Astrocyte (in vitro differentiated cells and primary cell): ENCODE data around the gene LGALS1. TPM values are rescaled to one million over a fixed set of nuclear protein-coding genes. Genes with fewer than 3 reads are reported as not detected.

ENCODE experiments used
- DNase-seq: peaks from one replicate; pipeline ENCODE4 v3.0.0-alpha.2; 2010; ENCODE audit warnings: low read depth
- FAIRE-seq: peaks from 2 replicates; lab custom pipeline; 2011; peaks lifted over from hg19 to GRCh38; lab: Jason Lieb, UNC
- H2AFZ ChIP-seq: 2 replicates; pipeline ENCODE4 v1.6.0; 2012; ENCODE audit warnings: low read depth, low read length, inconsistent platforms
- H3K27ac ChIP-seq: 2 replicates; pipeline ENCODE4 v1.5.1; 2011; ENCODE audit warnings: low read depth, low read length, inconsistent platforms
- H3K27me3 ChIP-seq: 2 replicates; pipeline ENCODE4 v1.6.0; 2011; ENCODE audit warnings: low read length, inconsistent platforms; ENCODE audit not compliant: insufficient read depth
- H3K36me3 ChIP-seq: 2 replicates; pipeline ENCODE4 v1.5.1; 2011; ENCODE audit warnings: low read length, inconsistent platforms; ENCODE audit not compliant: insufficient read depth
- H3K4me1 ChIP-seq: 2 replicates; pipeline ENCODE4 v1.5.1; 2011; ENCODE audit warnings: low read length, inconsistent platforms; ENCODE audit not compliant: insufficient read depth
- H3K4me2 ChIP-seq: 2 replicates; pipeline ENCODE4 v1.6.0; 2012; ENCODE audit warnings: low read length, inconsistent platforms
- H3K4me3 ChIP-seq: 2 replicates; pipeline ENCODE4 v1.5.1; 2011; ENCODE audit warnings: low read depth, mild to moderate bottlenecking, low read length, inconsistent platforms; ENCODE audit not compliant: insufficient read depth
- H3K79me2 ChIP-seq: 2 replicates; pipeline ENCODE4 v1.6.0; 2012; ENCODE audit warnings: mild to moderate bottlenecking, low read length, inconsistent platforms; ENCODE audit not compliant: insufficient read depth
- H3K9ac ChIP-seq: 2 replicates; pipeline ENCODE4 v1.6.0; 2012; ENCODE audit warnings: mild to moderate bottlenecking, low read length, inconsistent platforms
- H3K9me3 ChIP-seq: 2 replicates; pipeline ENCODE4 v1.5.1; 2012; ENCODE audit warnings: low read depth, mild to moderate bottlenecking, low read length, inconsistent platforms; ENCODE audit not compliant: insufficient read depth
- H4K20me1 ChIP-seq: 2 replicates; pipeline ENCODE4 v1.6.0; 2012; ENCODE audit warnings: low read length, inconsistent platforms; ENCODE audit not compliant: insufficient read depth
- H3K27ac Mint-ChIP-seq: one replicate; pipeline ENCODE4 v1.8.0; 2021; ENCODE audit warnings: mild to moderate bottlenecking, mixed read lengths; ENCODE audit not compliant: unreplicated experiment
- H3K27me3 Mint-ChIP-seq: one replicate; pipeline ENCODE4 v1.8.0; 2021; ENCODE audit warnings: low read depth, mixed read lengths; ENCODE audit not compliant: unreplicated experiment
- H3K36me3 Mint-ChIP-seq: one replicate; pipeline ENCODE4 v1.8.0; 2021; ENCODE audit warnings: low read depth, mixed read lengths; ENCODE audit not compliant: unreplicated experiment
- H3K4me1 Mint-ChIP-seq: one replicate; pipeline ENCODE4 v1.8.0; 2021; ENCODE audit warnings: low read depth, mixed read lengths; ENCODE audit not compliant: unreplicated experiment
- H3K4me3 Mint-ChIP-seq: one replicate; pipeline ENCODE4 v1.8.0; 2021; ENCODE audit warnings: mild to moderate bottlenecking, moderate library complexity, mixed read lengths; ENCODE audit not compliant: unreplicated experiment
- H3K9me3 Mint-ChIP-seq: one replicate; pipeline ENCODE4 v1.8.0; 2021; ENCODE audit warnings: mild to moderate bottlenecking, mixed read lengths; ENCODE audit not compliant: unreplicated experiment
- CTCF ChIP-seq: IDR thresholded peaks from 2 replicates; pipeline ENCODE4 v1.5.1; 2011; ENCODE audit warnings: low read depth, mild to moderate bottlenecking, inconsistent platforms, low read length, moderate library complexity; ENCODE audit not compliant: insufficient read depth
- EZH2 ChIP-seq: IDR thresholded peaks from 2 replicates; pipeline ENCODE4 v1.6.1; 2012; ENCODE audit warnings: mild to moderate bottlenecking, low read length, inconsistent platforms; ENCODE audit not compliant: insufficient read depth
- total RNA-seq: library from RNA; stranded (reverse); gene quantifications from 2 replicates; pipeline ENCODE4 v1.2.1, GENCODE V29; 2021

The LGALS1 gene
- total RNA-seq, 1 donor from 2014 or later = 240 TPM

GRCh38 chr22:37627545-37627944 lies 47.9 kb upstream of the LGALS1 start:
- DNase-seq (no peak), FAIRE-seq (no peak)
- Histone ChIP-seq H3K27ac (no peak overlapping the region), H3K9me3 (no peaks in the 10 kb centered on the region), H3K9ac (no peak overlapping the region), H3K4me1 (no peaks in the 10 kb centered on the region), H3K27me3 (no peaks in the 10 kb centered on the region), H4K20me1 (peaks cover 3% of the 10 kb centered on the region), H2AFZ (no peak overlapping the region), H3K79me2 (no peaks in the 10 kb centered on the region), H3K4me2 (no peak overlapping the region), H3K36me3 (no peaks in the 10 kb centered on the region), H3K4me3 (no peak overlapping the region)
- H3K4me3 Mint-ChIP-seq = no peak overlapping the region
- H3K27me3 Mint-ChIP-seq = no peaks in the 10 kb centered on the region
- H3K36me3 Mint-ChIP-seq = peaks cover 5% of the 10 kb centered on the region
- H3K9me3 Mint-ChIP-seq = no peaks in the 10 kb centered on the region
- no peak for TF ChIP-seq EZH2
- no peak for TF ChIP-seq CTCF
- H3K4me1 Mint-ChIP-seq = peaks cover 8% of the 10 kb centered on the region
- H3K27ac Mint-ChIP-seq = no peak overlapping the region

GRCh38 chr22:37628830-37629229 lies 46.6 kb upstream of the LGALS1 start:
- no peak overlapping the region for H3K4me2 ChIP-seq
- no peak overlapping the region for H3K27ac ChIP-seq
- no peaks in the 10 kb centered on the region for H3K36me3 ChIP-seq
- H3K4me3 Mint-ChIP-seq = no peak overlapping the region
- peaks cover 12% of the 10 kb centered on the region for H3K4me1 Mint-ChIP-seq
- no peaks in the 10 kb centered on the region for H3K9me3 ChIP-seq
- peaks cover 9% of the 10 kb centered on the region for H3K36me3 Mint-ChIP-seq
- no peaks in the 10 kb centered on the region for H3K9me3 Mint-ChIP-seq
- H3K27me3 ChIP-seq = no peaks in the 10 kb centered on the region
- DNase-seq (no peak), FAIRE-seq (no peak)
- no peak overlapping the region for H3K9ac ChIP-seq
- H3K27me3 Mint-ChIP-seq = no peaks in the 10 kb centered on the region
- TF ChIP-seq CTCF (no peak), EZH2 (no peak)
- no peak overlapping the region for H2AFZ ChIP-seq
- peaks cover 1% of the 10 kb centered on the region for H4K20me1 ChIP-seq
- H3K79me2 ChIP-seq = no peaks in the 10 kb centered on the region
- no peak overlapping the region for H3K27ac Mint-ChIP-seq
- H3K4me1 ChIP-seq = peaks cover 11% of the 10 kb centered on the region
- no peak overlapping the region for H3K4me3 ChIP-seq

DNA sequence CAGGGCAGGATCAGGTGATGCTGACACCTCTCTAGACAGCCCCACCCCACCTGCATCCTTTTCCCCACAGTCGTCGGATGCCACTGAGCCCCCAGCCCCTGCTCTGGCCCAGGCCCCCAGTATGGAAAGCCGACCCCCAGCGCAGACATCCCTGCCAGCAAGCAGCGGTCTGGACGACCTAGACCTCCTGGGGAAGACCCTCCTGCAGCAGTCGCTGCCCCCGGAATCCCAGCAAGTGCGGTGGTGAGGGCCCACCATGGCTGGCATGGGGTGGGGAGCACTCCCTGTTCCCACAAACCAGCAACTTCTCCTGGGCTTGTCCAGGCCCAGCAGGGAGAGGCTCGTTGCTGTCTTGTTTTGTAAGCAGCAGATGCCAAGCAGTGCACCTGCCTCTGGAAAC lies 45.5 kb upstream of the LGALS1 start:
- peaks cover 20% of the 10 kb centered on the region for H3K4me1 Mint-ChIP-seq
- Histone ChIP-seq H3K9ac (no peak overlapping the region), H3K4me1 (peaks cover 22% of the 10 kb centered on the region), H3K27ac (no peak overlapping the region), H3K9me3 (no peaks in the 10 kb centered on the region), H3K27me3 (no peaks in the 10 kb centered on the region), H3K79me2 (no peaks in the 10 kb centered on the region), H3K36me3 (no peaks in the 10 kb centered on the region), H3K4me2 (no peak overlapping the region), H4K20me1 (no peaks in the 10 kb centered on the region), H2AFZ (no peak overlapping the region), H3K4me3 (no peak overlapping the region)
- H3K4me3 Mint-ChIP-seq = no peak overlapping the region
- H3K36me3 Mint-ChIP-seq = peaks cover 6% of the 10 kb centered on the region
- DNase-seq (no peak), FAIRE-seq (no peak)
- no peaks in the 10 kb centered on the region for H3K27me3 Mint-ChIP-seq
- TF ChIP-seq CTCF (no peak), EZH2 (no peak)
- H3K9me3 Mint-ChIP-seq = no peaks in the 10 kb centered on the region
- no peak overlapping the region for H3K27ac Mint-ChIP-seq
